Stimulated activated CD4-positive, alpha-beta T cell treated with anti-CD3 and anti-CD28 coated beads, Interleukin-1b, Interleukin-23, amount 100 ng/mL, for 24 hours (primary cell): ENCODE data around the gene ADCK1.
"Not testable (repeated sequence)": the region's sequence is repeated elsewhere in the genome, so short reads cannot be mapped to it uniquely, and the experiment has no call there.

Experiments
- DNase-seq, 4 experiments: peaks; one replicate each; pipeline ENCODE4 v3.0.0-alpha.2; 2020; ENCODE audit warnings: low read depth in 4 of 4, low spot score in 1 of 4

Gene ADCK1

GRCh38 chr14:77897374-77897773 is 97.5 kb downstream of the ADCK1 start:
- no peak for DNase-seq

DNA sequence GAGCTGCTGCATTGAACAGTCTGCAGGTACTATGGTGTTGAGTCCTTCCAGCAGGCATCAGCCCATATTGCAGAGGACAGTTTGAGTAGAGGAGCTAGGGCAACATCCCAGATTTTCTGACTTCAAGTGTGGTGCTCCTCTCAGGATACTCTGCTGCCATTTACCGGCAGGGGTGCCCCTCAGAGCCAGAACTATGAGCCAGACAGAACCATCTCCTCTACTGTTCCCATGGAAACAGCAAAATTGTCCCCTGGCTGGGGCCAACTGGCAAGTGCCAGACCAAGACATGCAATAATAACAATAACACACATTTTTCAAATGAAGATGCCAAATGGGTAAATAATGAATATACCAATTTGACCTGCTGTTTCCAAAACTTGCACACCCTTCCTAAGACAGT is 102.9 kb downstream of the ADCK1 start:
- DNase-seq: no peak

DNA sequence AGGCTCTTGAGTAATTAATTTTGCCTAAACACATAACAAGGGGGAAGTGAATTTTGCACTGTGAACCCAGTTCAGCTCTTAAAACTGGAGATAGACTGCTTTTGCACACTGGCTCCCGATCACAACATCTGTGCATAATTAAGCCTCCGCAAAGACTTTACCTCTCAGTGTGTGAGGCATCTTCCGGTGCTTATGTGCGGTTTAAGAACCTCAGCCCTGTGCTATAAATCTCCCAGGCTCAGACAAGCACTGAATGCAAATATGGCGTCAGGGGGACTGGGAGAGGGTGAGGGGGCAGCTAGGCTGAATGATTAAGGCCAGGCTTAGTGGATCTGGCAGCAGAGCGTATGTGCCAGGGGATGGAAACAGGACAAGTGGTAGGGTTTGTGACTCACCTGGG is 103.3 kb downstream of the ADCK1 start:
- DNase-seq: no peak

DNA sequence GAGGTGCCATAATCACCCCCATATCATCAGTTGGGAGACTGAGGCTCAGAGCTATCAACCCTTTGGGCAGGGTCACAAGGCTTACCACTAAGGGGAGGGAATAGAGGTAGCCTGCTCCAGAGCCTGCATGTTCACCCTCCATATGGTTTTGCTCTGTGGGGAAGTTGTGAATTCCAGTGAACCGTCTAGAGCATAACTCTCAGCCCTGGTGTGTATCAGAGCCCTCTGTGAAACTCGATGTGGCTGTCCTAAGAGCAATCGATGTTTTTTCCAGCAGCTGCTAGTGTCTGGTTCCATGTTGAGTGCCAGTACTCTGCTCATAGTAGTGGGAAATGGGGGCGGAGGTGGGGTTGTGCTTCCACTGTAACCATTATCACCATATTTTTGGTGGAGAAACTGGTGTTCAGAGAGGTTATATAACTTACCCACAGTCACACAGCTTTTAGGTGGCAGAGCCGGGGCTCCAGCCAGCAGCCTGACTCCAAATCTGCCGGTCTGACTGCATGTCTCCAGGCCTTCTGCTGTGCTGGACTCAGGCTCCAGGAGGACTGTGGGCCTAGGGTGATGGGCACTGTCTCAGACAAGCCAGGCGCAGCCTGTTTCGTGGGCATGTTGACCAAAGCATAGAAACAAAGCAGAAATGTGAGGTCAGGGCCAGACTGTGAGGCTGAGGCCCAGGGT is 104.2 kb downstream of the ADCK1 start:
- DNase-seq: no peak

GRCh38 chr14:77906446-77906845 is 106.5 kb downstream of the ADCK1 start:
- DNase-seq: no peak

GRCh38 chr14:77908847-77909246 is 108.9 kb downstream of the ADCK1 start:
- DNase-seq: no peak

DNA sequence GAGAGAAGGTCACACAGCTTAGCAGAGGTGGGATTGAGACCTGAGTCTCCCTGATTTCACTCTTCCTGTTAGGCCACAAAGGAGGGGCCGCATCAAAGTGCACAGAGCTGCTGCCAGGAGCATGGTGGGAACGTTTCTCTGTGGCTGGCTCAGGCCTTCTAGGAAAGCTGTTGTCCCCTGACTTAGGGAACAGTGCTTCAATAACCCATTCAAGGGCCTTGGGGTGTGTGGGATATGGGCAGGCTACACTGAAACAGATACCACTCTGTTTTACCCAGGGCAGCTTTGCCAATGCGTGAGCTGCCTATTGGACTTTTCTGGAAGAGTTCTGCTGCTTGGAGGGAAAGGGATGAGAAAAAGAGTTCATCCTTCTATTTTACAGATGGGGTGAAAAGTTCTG is 110.0 kb downstream of the ADCK1 start:
- no peak for DNase-seq

GRCh38 chr14:77910506-77910905 is 110.6 kb downstream of the ADCK1 start:
- no peak for DNase-seq

DNA sequence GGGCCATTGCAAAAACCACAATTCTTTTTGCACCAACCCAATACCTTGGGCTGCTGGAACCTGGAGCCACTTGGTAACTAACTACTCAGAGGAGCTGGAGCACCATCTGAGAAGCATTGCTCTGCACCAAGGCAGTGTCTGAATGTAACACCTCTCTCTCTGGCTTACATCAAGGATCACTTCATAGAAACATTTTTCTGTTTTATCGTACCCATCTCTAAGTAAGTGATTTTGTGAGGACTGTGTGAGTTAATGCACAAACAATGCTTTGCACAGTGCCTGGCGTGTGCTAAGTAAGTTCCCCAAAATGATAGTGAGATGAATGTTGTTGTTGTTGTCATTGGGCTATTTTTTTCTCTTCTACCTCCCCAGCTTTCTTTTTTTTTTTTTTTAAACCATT is 111.4 kb downstream of the ADCK1 start:
- no peak for DNase-seq

DNA sequence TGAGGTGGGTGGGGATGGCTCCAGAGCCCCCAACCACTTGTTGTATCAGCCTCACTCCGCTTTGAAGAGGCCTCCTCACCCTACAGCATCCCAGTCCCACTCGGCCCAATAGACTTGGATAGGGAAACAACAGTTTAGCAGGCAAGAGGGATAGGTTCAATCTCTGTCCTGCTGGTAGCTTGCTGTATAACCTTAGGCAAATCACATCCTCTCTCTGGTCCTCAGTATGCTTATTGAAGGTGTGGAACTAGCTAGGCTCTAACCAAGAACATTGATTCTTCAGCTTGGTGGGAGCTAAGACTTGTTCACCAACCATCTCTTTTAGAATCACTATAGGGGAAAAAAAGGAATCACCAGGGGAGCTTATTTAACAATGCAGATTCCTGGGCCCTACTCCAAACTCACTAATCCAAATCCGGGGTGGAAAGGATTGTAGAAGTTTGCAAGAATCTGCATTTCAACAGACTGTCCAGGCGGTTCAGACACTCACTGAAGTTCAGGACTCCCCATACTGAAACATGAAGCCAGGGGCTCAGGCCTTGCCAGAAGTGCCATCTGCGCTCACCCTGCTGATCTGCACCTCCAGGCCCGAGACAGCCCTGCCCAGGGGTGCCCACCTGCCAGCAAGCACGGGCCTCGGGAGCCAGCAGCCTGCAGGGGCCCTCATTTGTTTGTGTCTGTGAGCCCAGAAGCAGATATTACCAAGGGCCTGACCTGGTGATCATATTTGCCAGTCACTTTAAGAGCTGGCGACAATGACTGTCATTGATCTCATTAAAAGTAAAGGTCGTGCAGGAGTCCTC is 113.0 kb downstream of the ADCK1 start:
- no peak for DNase-seq

GRCh38 chr14:77914073-77914721 is 114.3 kb downstream of the ADCK1 start:
- no peak for DNase-seq

DNA sequence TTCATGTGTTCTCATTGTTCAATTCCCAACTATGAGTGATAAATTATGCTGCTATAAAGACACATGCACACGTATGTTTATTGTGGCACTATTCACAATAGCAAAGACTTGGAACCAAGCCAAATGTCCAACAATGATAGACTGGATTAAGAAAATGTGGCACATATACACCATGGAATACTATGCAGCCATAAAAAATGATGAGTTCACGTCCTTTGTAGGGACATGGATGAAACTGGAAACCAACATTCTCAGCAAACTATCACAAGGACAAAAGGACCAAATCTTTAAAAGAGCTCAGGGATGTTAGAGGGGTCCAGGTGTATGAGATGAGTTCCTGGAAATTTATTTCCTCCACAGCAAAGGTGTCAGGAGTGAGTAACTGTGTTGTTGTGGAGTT is 115.5 kb downstream of the ADCK1 start:
- not testable (repeated sequence) for DNase-seq

GRCh38 chr14:77917491-77918201 is 117.7 kb downstream of the ADCK1 start:
- DNase-seq: no peak

- no peak for DNase-seq
Observed at GRCh38 chr14:77918448-77918847, 118.5 kb downstream of the ADCK1 start.

GRCh38 chr14:77920312-77920711 is 120.4 kb downstream of the ADCK1 start:
- no peak for DNase-seq

DNA sequence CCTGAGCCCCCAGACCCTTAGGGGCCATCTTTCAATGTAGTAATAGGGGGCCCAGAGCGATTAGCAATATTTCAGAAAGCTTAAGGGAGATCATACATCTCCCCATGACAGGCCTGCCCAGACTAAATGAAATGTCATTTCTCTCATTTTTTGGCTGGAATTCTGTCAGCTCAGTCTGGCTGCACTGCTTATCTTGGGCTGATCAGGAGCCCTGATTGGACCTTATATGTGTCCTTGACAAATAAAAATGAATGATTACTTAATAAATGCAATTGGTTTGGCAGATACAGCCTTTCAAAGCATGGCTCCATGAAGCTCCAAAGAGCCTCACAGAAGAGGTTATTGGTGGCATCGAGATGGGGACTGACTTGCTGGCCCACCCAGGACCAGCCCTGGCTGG is 121.9 kb downstream of the ADCK1 start:
- no peak for DNase-seq

DNA sequence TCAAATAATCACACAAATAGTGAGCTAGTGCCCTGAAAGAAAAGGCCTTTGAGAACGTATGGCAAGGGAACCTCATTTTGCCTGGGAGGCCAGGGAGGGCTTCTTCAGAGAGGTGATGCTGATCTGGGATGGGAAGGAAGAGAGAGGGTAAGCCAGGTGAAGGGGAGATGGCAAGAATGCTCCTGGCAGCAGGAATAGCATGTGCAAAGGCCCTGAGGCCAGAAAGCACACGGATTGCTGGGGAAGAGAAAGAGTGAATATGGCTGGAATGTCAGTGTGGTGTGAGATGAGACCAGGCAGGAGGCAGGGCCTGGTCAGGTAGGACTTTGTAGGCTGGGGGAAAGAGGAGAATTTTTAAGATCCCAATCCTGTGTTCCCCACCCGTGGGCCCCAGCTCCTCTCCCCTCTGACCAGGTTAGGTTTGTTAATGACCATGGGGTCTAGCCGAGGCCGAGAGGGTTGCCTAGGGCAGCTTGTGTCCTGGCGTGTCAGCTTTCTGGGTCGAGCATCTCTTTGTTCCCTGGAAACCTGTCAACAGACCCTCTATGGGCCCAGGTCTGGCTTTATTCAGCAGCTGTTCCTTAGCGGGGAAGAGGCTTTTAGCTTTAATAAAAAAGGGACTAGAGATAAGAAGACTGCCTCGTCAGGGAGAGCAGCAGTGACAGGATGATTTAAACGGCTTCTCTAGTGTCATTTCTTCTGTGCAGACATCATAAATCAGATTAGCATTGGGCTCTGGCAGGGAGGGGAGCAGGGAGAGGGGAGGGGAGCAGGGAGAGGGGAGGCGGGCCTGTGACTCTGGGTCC is 123.4 kb downstream of the ADCK1 start:
- DNase-seq: no peak

DNA sequence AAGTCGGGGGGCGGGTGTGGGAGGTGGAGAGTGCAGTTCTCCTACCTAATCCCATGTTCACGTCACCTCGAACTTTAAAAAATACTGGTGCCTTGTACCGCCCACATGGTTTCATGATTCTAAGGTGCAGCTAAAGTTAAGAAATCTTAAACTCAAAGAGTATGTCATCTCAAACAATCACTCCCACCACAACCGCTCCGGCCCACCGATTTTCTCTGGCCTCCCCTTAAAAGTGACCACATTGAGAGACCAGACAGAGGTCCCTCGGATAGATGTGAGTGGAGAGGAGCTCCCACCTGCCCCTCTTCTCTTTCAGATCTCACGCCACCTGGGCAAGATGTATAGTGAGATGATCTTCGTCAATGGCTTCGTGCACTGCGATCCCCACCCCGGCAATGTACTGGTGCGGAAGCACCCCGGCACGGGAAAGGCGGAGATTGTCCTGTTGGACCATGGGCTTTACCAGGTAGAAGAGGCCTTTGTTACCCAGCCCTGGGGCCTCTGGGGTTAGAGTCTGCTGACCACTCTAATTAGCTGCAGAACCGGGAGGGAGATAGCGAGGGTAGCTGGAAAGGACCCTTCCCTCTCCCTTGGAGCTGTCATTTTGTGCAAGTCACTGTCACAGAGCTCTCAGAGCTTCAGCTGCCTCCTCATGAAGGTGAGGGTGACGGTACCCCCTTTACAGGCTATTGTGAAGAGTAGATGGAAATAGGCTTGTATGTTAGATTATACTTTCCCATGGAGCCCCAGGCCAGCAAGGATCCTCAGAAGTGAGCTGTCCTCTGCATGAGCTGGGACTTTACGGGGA is 124.4 kb downstream of the ADCK1 start:
- DNase-seq: no peak

- DNase-seq: no peak
Observed at GRCh38 chr14:77926942-77927341, 127.0 kb downstream of the ADCK1 start.

DNA sequence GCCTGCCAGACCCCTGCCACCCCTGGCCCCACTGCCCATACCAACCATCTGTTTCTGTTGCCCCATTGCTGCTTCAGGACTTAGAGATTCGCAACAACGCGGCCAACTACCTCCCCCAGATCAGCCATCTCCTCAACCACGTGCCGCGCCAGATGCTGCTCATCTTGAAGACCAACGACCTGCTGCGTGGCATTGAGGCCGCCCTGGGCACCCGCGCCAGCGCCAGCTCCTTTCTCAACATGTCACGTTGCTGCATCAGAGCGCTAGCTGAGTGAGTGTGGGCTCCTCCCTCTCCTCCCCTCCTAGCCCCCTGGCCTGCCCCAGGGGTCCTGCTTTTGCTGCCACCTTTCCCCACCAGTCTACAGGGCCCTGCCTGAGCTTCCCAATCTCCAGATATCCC is 131.5 kb downstream of the ADCK1 start:
- DNase-seq: no peak
